Esophagus squamous epithelium (tissue), 5 donors: ENCODE results near the gene F3. TPM values are rescaled to one million over a fixed set of nuclear protein-coding genes. Genes with fewer than 3 reads are reported as not detected.
"Not testable (repeated sequence)": the region's sequence is repeated elsewhere in the genome, so short reads cannot be mapped to it uniquely, and the experiment has no call there.

ENCODE experiments used
- DNase-seq: peaks from one replicate; lab custom pipeline; 2025; lab: John Stamatoyannopoulos, UW
- H3K27ac ChIP-seq, 4 donors: fragments of 200-600 bp; sonication (generic); one replicate each; pipeline ENCODE4 v1.5.1; 2016 to 2019; ENCODE audit warnings: mild to moderate bottlenecking in 1 of 4
- H3K27me3 ChIP-seq, 4 donors: fragments of 200-600 bp; sonication (generic); 1 replicate in 3 of 4; 2 replicates in 1 of 4; pipeline versions ENCODE4 v1.5.1 to v1.6.0; 2017 to 2021; ENCODE audit warnings: antibody characterized with exemption in 1 of 4
- H3K36me3 ChIP-seq, 3 donors: fragments of 200-600 bp; sonication (generic); one replicate each; pipeline ENCODE4 v1.5.1; 2016 to 2019
- H3K4me1 ChIP-seq, 3 donors: fragments of 200-600 bp; sonication (generic); one replicate each; pipeline ENCODE4 v1.5.1; 2017 to 2019
- H3K4me3 ChIP-seq, 4 donors: fragments of 200-600 bp; sonication (generic); 1 replicate in 3 of 4; 2 replicates in 1 of 4; pipeline ENCODE4 v1.5.1; 2016 to 2019; ENCODE audit warnings: mild to moderate bottlenecking in 2 of 4, moderate library complexity in 1 of 4
- H3K9me3 ChIP-seq, 3 donors: fragments of 200-600 bp; sonication (generic); one replicate each; pipeline ENCODE4 v1.5.1; 2016 to 2019
- CTCF ChIP-seq, 6 experiments: fragments of 450-650 bp in 4 of 6; fragments of 200-600 bp in 2 of 6; sonication (generic) in 2 of 6; IDR thresholded peaks; one replicate each; pipeline ENCODE4 v1.5.1; 2016 to 2019; ENCODE audit warnings: antibody characterized with exemption in 6 of 6, mild to moderate bottlenecking in 4 of 6, moderate library complexity in 4 of 6
- POLR2A ChIP-seq, 4 donors: fragments of 450-650 bp; IDR thresholded peaks; one replicate each; pipeline ENCODE4 v1.6.1; 2017; ENCODE audit warnings: antibody characterized with exemption in 4 of 4, mild to moderate bottlenecking in 4 of 4, moderate library complexity in 3 of 4
- WGBS, 2 donors: methylation state at CpG; one replicate each; pipeline ENCODE4 v1.1.5; 2018; 5-methylcytosine and 5-hydroxymethylcytosine counted together
- intact Hi-C: fragments of 100-400 bp; cut with DNase I; formaldehyde crosslinking; loops from one replicate; pipeline ENCODE4 v1.15.0; 2022
- total RNA-seq, 4 donors: library from RNA; depleted of rRNA; stranded (reverse); fragments of >200 nt; gene quantifications; one replicate each; pipeline ENCODE4 v1.1.0, GENCODE V29; 2016
- donor health status: DM: yes; HTN: yes; CAD: no.

The F3 gene
- total RNA-seq, 4 donors from 2014 or later = 38.9 to 144 (median 59.5) TPM

- intact Hi-C loops = no loop called here
- no peaks in the 10 kb centered on the region for H3K36me3 ChIP-seq
- H3K27ac ChIP-seq = no peak overlapping the region
- H3K9me3 ChIP-seq = no peaks in the 10 kb centered on the region
- H3K4me3 ChIP-seq = no peak overlapping the region
- DNase-seq = no peak
- TF ChIP-seq POLR2A (IDR thresholded peaks at IDR 0.05) (no peak), CTCF (IDR thresholded peaks at IDR 0.05) (no peak)
- H3K4me1 ChIP-seq = peaks cover 5 to 11% (median 11%) of the 10 kb centered on the region in 3 donors
- no peaks in the 10 kb centered on the region for H3K27me3 ChIP-seq
- WGBS, 2 donors = no CpG with 5 or more reads among the region's 2 CpGs
These were observed 38.3 kb upstream of the F3 start for GRCh38 chr1:94579876-94580294.

- H3K4me1 ChIP-seq = peaks cover 5 to 11% (median 11%) of the 10 kb centered on the region in 3 donors
- no peaks in the 10 kb centered on the region for H3K9me3 ChIP-seq
- 73 to 75% methylated on average over 2 of the region's 2 CpGs for WGBS, 2 donors
- no peaks in the 10 kb centered on the region for H3K27me3 ChIP-seq
- no peaks in the 10 kb centered on the region for H3K36me3 ChIP-seq
- H3K4me3 ChIP-seq = no peak overlapping the region
- no peak overlapping the region for H3K27ac ChIP-seq
- no peak for DNase-seq
- intact Hi-C loops = no loop called here
- TF ChIP-seq CTCF (IDR thresholded peaks at IDR 0.05) = no peak
- no peak for TF ChIP-seq POLR2A (IDR thresholded peaks at IDR 0.05)
These were observed 37.3 kb upstream of the F3 start for GRCh38 chr1:94578856-94579255.

- H3K27me3 ChIP-seq, DNase-seq, H3K27ac ChIP-seq, H3K4me1 ChIP-seq, H3K9me3 ChIP-seq, H3K4me3 ChIP-seq, H3K36me3 ChIP-seq, intact Hi-C loops: not testable (repeated sequence)
These were observed 32.4 kb upstream of the F3 start for GRCh38 chr1:94573917-94574316.

- TF ChIP-seq CTCF (IDR thresholded peaks at IDR 0.05) (no peak), POLR2A (IDR thresholded peaks at IDR 0.05) (no peak)
- Histone ChIP-seq H3K9me3 (peaks cover 0 to 7% (median 5%) of the 10 kb centered on the region in 3 donors), H3K4me1 (no peaks in the 10 kb centered on the region), H3K36me3 (no peaks in the 10 kb centered on the region), H3K27ac (no peak overlapping the region), H3K4me3 (no peak overlapping the region), H3K27me3 (no peaks in the 10 kb centered on the region)
- DNase-seq = no peak
- WGBS, 2 donors = 75 to 89% methylated on average over 1 of the region's 1 CpG
- intact Hi-C loops = no loop called here
These were observed 31.2 kb upstream of the F3 start for GRCh38 chr1:94572780-94573179.

- DNase-seq, H3K9me3 ChIP-seq, H3K27ac ChIP-seq, H3K4me1 ChIP-seq, H3K4me3 ChIP-seq, H3K27me3 ChIP-seq, H3K36me3 ChIP-seq, intact Hi-C loops: not testable (repeated sequence)
- WGBS, 2 donors = 83 to 85% methylated on average over 8 of the region's 9 CpGs
These were observed 29.4 kb upstream of the F3 start for GRCh38 chr1:94570965-94571364.

- intact Hi-C loops, H3K4me3 ChIP-seq, DNase-seq, H3K36me3 ChIP-seq, H3K27ac ChIP-seq, H3K9me3 ChIP-seq, H3K27me3 ChIP-seq, H3K4me1 ChIP-seq: not testable (repeated sequence)
- WGBS, 2 donors = 76 to 93% methylated on average over 5 of the region's 5 CpGs
These were observed 27.2 kb upstream of the F3 start for GRCh38 chr1:94568806-94569205.

- H3K27me3 ChIP-seq, H3K36me3 ChIP-seq, H3K4me3 ChIP-seq, H3K9me3 ChIP-seq, H3K27ac ChIP-seq, intact Hi-C loops, DNase-seq, H3K4me1 ChIP-seq: not testable (repeated sequence)
- WGBS, 2 donors = 90 to 96% methylated on average over 2 of the region's 2 CpGs
These were observed 26.5 kb upstream of the F3 start for GRCh38 chr1:94567975-94568607.

- H3K27ac ChIP-seq, H3K4me3 ChIP-seq, H3K27me3 ChIP-seq, H3K36me3 ChIP-seq, H3K4me1 ChIP-seq, H3K9me3 ChIP-seq, intact Hi-C loops, DNase-seq: not testable (repeated sequence)
- WGBS, 2 donors = 53 to 57% methylated on average over 5 of the region's 5 CpGs
These were observed 24.9 kb upstream of the F3 start for GRCh38 chr1:94566436-94566835.
